GM12891 (cell line): ENCODE data around the gene UPK1B.

Source experiments
- POLR2A ChIP-seq: IDR thresholded peaks from 2 replicates; pipeline ENCODE4 v1.6.1; 2011; ENCODE audit warnings: low read depth, low read length, control low read depth
- POLR2AphosphoS5 ChIP-seq: IDR thresholded peaks from 2 replicates; pipeline ENCODE4 v1.6.1; 2011; ENCODE audit warnings: low read depth, low read length, control low read depth

DNA sequence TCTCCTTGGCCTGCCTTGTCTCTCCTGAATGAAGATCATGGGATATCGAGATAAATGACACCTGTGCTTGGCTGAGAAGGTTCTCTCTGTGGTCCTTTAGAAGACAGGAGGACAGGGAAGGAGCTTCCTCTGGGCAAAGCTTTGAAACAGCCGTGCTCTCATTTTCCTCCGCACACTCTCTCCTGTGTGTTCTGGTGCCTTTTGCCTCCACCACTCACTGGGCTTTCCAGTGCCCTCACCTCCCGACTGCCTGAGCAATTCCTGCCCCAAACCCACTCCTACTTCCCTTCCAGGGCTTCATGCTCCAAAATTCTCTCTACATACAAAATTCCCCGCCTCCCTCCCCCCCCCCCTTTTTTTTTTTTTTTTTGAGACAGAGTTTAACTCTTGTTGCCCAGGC, 32.3 kb downstream of the UPK1B start:
- TF ChIP-seq POLR2A (no peak), POLR2AphosphoS5 (no peak)
